ENCODE measurements around the gene CGNL1.

CGNL1 gene

GRCh38 chr15:57522148-57522547, 145.8 kb downstream of the CGNL1 start:
- H3K36me3 ChIP-seq (ENCODE audit: control insufficient read depth in 5 of 5, insufficient read depth in 5 of 5, low read length in 5 of 5), result no peaks in the 10 kb centered on the region
- no peak overlapping the region for H3K27ac ChIP-seq (ENCODE audit: low read depth, low read length)
- no peaks in the 10 kb centered on the region for H3K9me3 ChIP-seq (ENCODE audit: control insufficient read depth in 5 of 5, low read length in 5 of 5)
- H3K9ac ChIP-seq (ENCODE audit: low read length in 5 of 5), result no peak overlapping the region
- no peak overlapping the region for H3K4me3 ChIP-seq (ENCODE audit: low read depth in 1 of 5, low read length in 5 of 5)
- no peaks in the 10 kb centered on the region for H3K27me3 ChIP-seq (ENCODE audit: control insufficient read depth in 5 of 5, insufficient read depth in 4 of 5, low read length in 5 of 5)
- H3K4me1 ChIP-seq (ENCODE audit: control insufficient read depth in 5 of 5, insufficient read depth in 5 of 5, low read length in 5 of 5), result peaks cover under 1 to 12% (median under 1%) of the 10 kb centered on the region in 5 donors

- H3K9me3 ChIP-seq (ENCODE audit: control insufficient read depth in 5 of 5, low read length in 5 of 5), result no peaks in the 10 kb centered on the region
- H3K27ac ChIP-seq (ENCODE audit: low read depth, low read length), result no peak overlapping the region
- peaks cover 3 to 16% (median 4%) of the 10 kb centered on the region in 5 donors for H3K4me1 ChIP-seq (ENCODE audit: control insufficient read depth in 5 of 5, insufficient read depth in 5 of 5, low read length in 5 of 5)
Measured at GRCh38 chr15:57525581-57525980, 149.3 kb downstream of the CGNL1 start.

GRCh38 chr15:57526076-57526475, 149.8 kb downstream of the CGNL1 start:
- Histone ChIP-seq H3K9me3 (ENCODE audit: control insufficient read depth in 5 of 5, low read length in 5 of 5) (no peaks in the 10 kb centered on the region), H3K27me3 (ENCODE audit: control insufficient read depth in 5 of 5, insufficient read depth in 4 of 5, low read length in 5 of 5) (no peaks in the 10 kb centered on the region), H3K27ac (ENCODE audit: low read depth, low read length) (no peak overlapping the region), H3K36me3 (ENCODE audit: control insufficient read depth in 5 of 5, insufficient read depth in 5 of 5, low read length in 5 of 5) (no peaks in the 10 kb centered on the region), H3K4me1 (ENCODE audit: control insufficient read depth in 5 of 5, insufficient read depth in 5 of 5, low read length in 5 of 5) (peaks cover 3 to 16% (median 4%) of the 10 kb centered on the region in 5 donors), H3K4me3 (ENCODE audit: low read depth in 1 of 5, low read length in 5 of 5) (no peak overlapping the region), H3K9ac (ENCODE audit: low read length in 5 of 5) (no peak overlapping the region)

More at GRCh38 chr15:57525581-57525980, 149.3 kb downstream of the CGNL1 start:
- no peaks in the 10 kb centered on the region for H3K27me3 ChIP-seq (ENCODE audit: control insufficient read depth in 5 of 5, insufficient read depth in 4 of 5, low read length in 5 of 5)
- no peaks in the 10 kb centered on the region for H3K36me3 ChIP-seq (ENCODE audit: control insufficient read depth in 5 of 5, insufficient read depth in 5 of 5, low read length in 5 of 5)
- H3K4me3 ChIP-seq (ENCODE audit: low read depth in 1 of 5, low read length in 5 of 5), result no peak overlapping the region
- H3K9ac ChIP-seq (ENCODE audit: low read length in 5 of 5), result no peak overlapping the region

- Histone ChIP-seq H3K27ac (ENCODE audit: low read depth, low read length) (no peak overlapping the region), H3K4me1 (ENCODE audit: control insufficient read depth in 5 of 5, insufficient read depth in 5 of 5, low read length in 5 of 5) (peaks cover 3 to 16% (median 4%) of the 10 kb centered on the region in 5 donors), H3K36me3 (ENCODE audit: control insufficient read depth in 5 of 5, insufficient read depth in 5 of 5, low read length in 5 of 5) (no peaks in the 10 kb centered on the region), H3K27me3 (ENCODE audit: control insufficient read depth in 5 of 5, insufficient read depth in 4 of 5, low read length in 5 of 5) (no peaks in the 10 kb centered on the region), H3K4me3 (ENCODE audit: low read depth in 1 of 5, low read length in 5 of 5) (no peak overlapping the region), H3K9ac (ENCODE audit: low read length in 5 of 5) (no peak overlapping the region), H3K9me3 (ENCODE audit: control insufficient read depth in 5 of 5, low read length in 5 of 5) (no peaks in the 10 kb centered on the region)
Measured at GRCh38 chr15:57526615-57527014, 150.3 kb downstream of the CGNL1 start.

- H3K4me1 ChIP-seq (ENCODE audit: control insufficient read depth in 5 of 5, insufficient read depth in 5 of 5, low read length in 5 of 5), result peaks cover 3 to 16% (median 4%) of the 10 kb centered on the region in 5 donors
- H3K36me3 ChIP-seq (ENCODE audit: control insufficient read depth in 5 of 5, insufficient read depth in 5 of 5, low read length in 5 of 5), result no peaks in the 10 kb centered on the region
- no peak overlapping the region for H3K9ac ChIP-seq (ENCODE audit: low read length in 5 of 5)
- H3K27ac ChIP-seq (ENCODE audit: low read depth, low read length), result no peak overlapping the region
- H3K27me3 ChIP-seq (ENCODE audit: control insufficient read depth in 5 of 5, insufficient read depth in 4 of 5, low read length in 5 of 5), result no peaks in the 10 kb centered on the region
- H3K4me3 ChIP-seq (ENCODE audit: low read depth in 1 of 5, low read length in 5 of 5), result no peak overlapping the region
- no peaks in the 10 kb centered on the region for H3K9me3 ChIP-seq (ENCODE audit: control insufficient read depth in 5 of 5, low read length in 5 of 5)
Measured at GRCh38 chr15:57527382-57528091, 151.2 kb downstream of the CGNL1 start.

GRCh38 chr15:57528940-57529565, 152.7 kb downstream of the CGNL1 start:
- no peak overlapping the region for H3K4me3 ChIP-seq (ENCODE audit: low read depth in 1 of 5, low read length in 5 of 5)
- no peaks in the 10 kb centered on the region for H3K9me3 ChIP-seq (ENCODE audit: control insufficient read depth in 5 of 5, low read length in 5 of 5)
- no peaks in the 10 kb centered on the region for H3K27me3 ChIP-seq (ENCODE audit: control insufficient read depth in 5 of 5, insufficient read depth in 4 of 5, low read length in 5 of 5)
- H3K27ac ChIP-seq (ENCODE audit: low read depth, low read length), result no peak overlapping the region
- no peak overlapping the region for H3K9ac ChIP-seq (ENCODE audit: low read length in 5 of 5)
- H3K36me3 ChIP-seq (ENCODE audit: control insufficient read depth in 5 of 5, insufficient read depth in 5 of 5, low read length in 5 of 5), result no peaks in the 10 kb centered on the region
- peaks cover 3 to 22% (median 4%) of the 10 kb centered on the region in 5 donors for H3K4me1 ChIP-seq (ENCODE audit: control insufficient read depth in 5 of 5, insufficient read depth in 5 of 5, low read length in 5 of 5)

- Histone ChIP-seq H3K9ac (ENCODE audit: low read length in 5 of 5) (no peak overlapping the region), H3K27me3 (ENCODE audit: control insufficient read depth in 5 of 5, insufficient read depth in 4 of 5, low read length in 5 of 5) (no peaks in the 10 kb centered on the region), H3K36me3 (ENCODE audit: control insufficient read depth in 5 of 5, insufficient read depth in 5 of 5, low read length in 5 of 5) (no peaks in the 10 kb centered on the region), H3K4me3 (ENCODE audit: low read depth in 1 of 5, low read length in 5 of 5) (no peak overlapping the region), H3K27ac (ENCODE audit: low read depth, low read length) (no peak overlapping the region), H3K4me1 (ENCODE audit: control insufficient read depth in 5 of 5, insufficient read depth in 5 of 5, low read length in 5 of 5) (peaks cover 3 to 29% (median 4%) of the 10 kb centered on the region in 5 donors), H3K9me3 (ENCODE audit: control insufficient read depth in 5 of 5, low read length in 5 of 5) (no peaks in the 10 kb centered on the region)
Measured at GRCh38 chr15:57529748-57530147, 153.4 kb downstream of the CGNL1 start.

- no peak overlapping the region for H3K4me3 ChIP-seq (ENCODE audit: low read depth in 1 of 5, low read length in 5 of 5)
- H3K9me3 ChIP-seq (ENCODE audit: control insufficient read depth in 5 of 5, low read length in 5 of 5), result no peaks in the 10 kb centered on the region
- peaks cover 0 to 28% (median 10%) of the 10 kb centered on the region in 5 donors for H3K4me1 ChIP-seq (ENCODE audit: control insufficient read depth in 5 of 5, insufficient read depth in 5 of 5, low read length in 5 of 5)
- H3K9ac ChIP-seq (ENCODE audit: low read length in 5 of 5), result no peak overlapping the region
- H3K27ac ChIP-seq (ENCODE audit: low read depth, low read length), result no peak overlapping the region
- no peaks in the 10 kb centered on the region for H3K27me3 ChIP-seq (ENCODE audit: control insufficient read depth in 5 of 5, insufficient read depth in 4 of 5, low read length in 5 of 5)
- no peaks in the 10 kb centered on the region for H3K36me3 ChIP-seq (ENCODE audit: control insufficient read depth in 5 of 5, insufficient read depth in 5 of 5, low read length in 5 of 5)
Measured at GRCh38 chr15:57532731-57533447, 156.6 kb downstream of the CGNL1 start.

- Histone ChIP-seq H3K27me3 (ENCODE audit: control insufficient read depth in 5 of 5, insufficient read depth in 4 of 5, low read length in 5 of 5) (no peaks in the 10 kb centered on the region), H3K36me3 (ENCODE audit: control insufficient read depth in 5 of 5, insufficient read depth in 5 of 5, low read length in 5 of 5) (no peaks in the 10 kb centered on the region), H3K4me1 (ENCODE audit: control insufficient read depth in 5 of 5, insufficient read depth in 5 of 5, low read length in 5 of 5) (peaks cover 0 to 28% (median 10%) of the 10 kb centered on the region in 5 donors), H3K9me3 (ENCODE audit: control insufficient read depth in 5 of 5, low read length in 5 of 5) (no peaks in the 10 kb centered on the region), H3K27ac (ENCODE audit: low read depth, low read length) (no peak overlapping the region), H3K4me3 (ENCODE audit: low read depth in 1 of 5, low read length in 5 of 5) (no peak overlapping the region), H3K9ac (ENCODE audit: low read length in 5 of 5) (no peak overlapping the region)
Measured at GRCh38 chr15:57533448-57533799, 157.1 kb downstream of the CGNL1 start.

- H3K9ac ChIP-seq (ENCODE audit: low read length in 5 of 5), result no peak overlapping the region
- no peaks in the 10 kb centered on the region for H3K36me3 ChIP-seq (ENCODE audit: control insufficient read depth in 5 of 5, insufficient read depth in 5 of 5, low read length in 5 of 5)
- peaks cover 0 to 28% (median 10%) of the 10 kb centered on the region in 5 donors for H3K4me1 ChIP-seq (ENCODE audit: control insufficient read depth in 5 of 5, insufficient read depth in 5 of 5, low read length in 5 of 5)
- H3K4me3 ChIP-seq (ENCODE audit: low read depth in 1 of 5, low read length in 5 of 5), result no peak overlapping the region
- no peaks in the 10 kb centered on the region for H3K27me3 ChIP-seq (ENCODE audit: control insufficient read depth in 5 of 5, insufficient read depth in 4 of 5, low read length in 5 of 5)
- no peak overlapping the region for H3K27ac ChIP-seq (ENCODE audit: low read depth, low read length)
- no peaks in the 10 kb centered on the region for H3K9me3 ChIP-seq (ENCODE audit: control insufficient read depth in 5 of 5, low read length in 5 of 5)
Measured at GRCh38 chr15:57534281-57534680, 158.0 kb downstream of the CGNL1 start.

All from subcutaneous abdominal adipose tissue (tissue), 5 donors.